OCI-LY7 (cell line): ENCODE measurements around the gene ZNF79. TPM values are rescaled to one million over a fixed set of nuclear protein-coding genes. Genes with fewer than 3 reads are reported as not detected.

Experiments used
- BruUV-seq: library from RNA; stranded (reverse); fragments of 400-500 nt; replicated peaks from 2 replicates; lab custom pipeline; 2021; lab: Mats Ljungman, UMichigan
- CTCF ChIA-PET: fragments of 300-600 bp; sonication (Branson Sonifier 250); formaldehyde crosslinking; loops from one replicate; lab custom pipeline; 2022; ENCODE audit warnings: antibody characterized with exemption; ENCODE audit not compliant: unreplicated experiment; lab: Charles Lee
- POLR2A ChIA-PET: fragments of 300-600 bp; sonication (Branson Sonifier 250); formaldehyde crosslinking; loops from one replicate; lab custom pipeline; 2022; ENCODE audit warnings: antibody characterized with exemption; lab: Charles Lee
- DNase-seq: peaks from one replicate; pipeline ENCODE4 v3.0.0-alpha.2; 2015; ENCODE audit warnings: low spot score
- H2AFZ ChIP-seq: fragments of 200-600 bp; sonication (generic), shearing (Covaris generic); 2 replicates; pipeline ENCODE4 v1.6.1; 2014; ENCODE audit warnings: mild to moderate bottlenecking, antibody characterized with exemption, low read length, moderate library complexity
- H3K27ac ChIP-seq: fragments of 200-600 bp; sonication (generic); 2 replicates; pipeline ENCODE4 v1.5.1; 2014; ENCODE audit warnings: mixed run types, low read depth, mild to moderate bottlenecking, moderate library complexity, low read length, inconsistent platforms; ENCODE audit not compliant: poor library complexity, severe bottlenecking
- H3K36me3 ChIP-seq: fragments of 200-600 bp; sonication (generic); 2 replicates; pipeline ENCODE4 v1.6.1; 2014; ENCODE audit warnings: mild to moderate bottlenecking, antibody characterized with exemption, low read length, moderate library complexity, mixed read lengths; ENCODE audit not compliant: insufficient read depth
- H3K4me1 ChIP-seq: fragments of 200-600 bp; sonication (generic); 2 replicates; pipeline ENCODE4 v1.5.1; 2014; ENCODE audit warnings: mild to moderate bottlenecking, low read length; ENCODE audit not compliant: insufficient read depth, poor library complexity, severe bottlenecking
- H3K4me2 ChIP-seq: fragments of 200-600 bp; sonication (generic); 2 replicates; pipeline ENCODE4 v1.6.1; 2014; ENCODE audit warnings: mild to moderate bottlenecking, low read length
- H3K4me3 ChIP-seq: fragments of 200-600 bp; sonication (generic); 2 replicates; pipeline ENCODE4 v1.5.1; 2014; ENCODE audit warnings: mild to moderate bottlenecking, low read depth, low read length; ENCODE audit not compliant: poor library complexity, severe bottlenecking
- H3K79me2 ChIP-seq: fragments of 200-600 bp; sonication (generic); 2 replicates; pipeline ENCODE4 v1.6.1; 2016; ENCODE audit warnings: low read depth, mild to moderate bottlenecking, low read length, moderate library complexity, mixed read lengths; ENCODE audit not compliant: insufficient read depth
- H3K9me2 ChIP-seq: fragments of 200-600 bp; sonication (generic); 2 replicates; pipeline ENCODE4 v1.6.1; 2016; ENCODE audit warnings: mild to moderate bottlenecking, low read length, mixed read lengths; ENCODE audit not compliant: insufficient read depth
- H3K9me3 ChIP-seq: fragments of 200-600 bp; sonication (generic); 2 replicates; pipeline ENCODE4 v1.6.1; 2014; ENCODE audit warnings: mild to moderate bottlenecking, mixed run types, low read length, mixed read lengths
- H4K20me1 ChIP-seq: fragments of 200-600 bp; sonication (generic); 2 replicates; pipeline ENCODE4 v1.6.1; 2014; ENCODE audit warnings: mild to moderate bottlenecking, antibody characterized with exemption, low read length, moderate library complexity, mixed read lengths; ENCODE audit not compliant: insufficient read depth
- CTCF ChIP-seq: fragments of 200-600 bp; sonication (generic); conservative IDR thresholded peaks from 2 replicates; pipeline ENCODE4 v1.5.1; 2014; ENCODE audit warnings: mild to moderate bottlenecking, antibody characterized with exemption, low read length, moderate library complexity, mixed read lengths
- EZH2phosphoT487 ChIP-seq: fragments of 200-600 bp; sonication (generic); IDR thresholded peaks from 2 replicates; pipeline ENCODE4 v1.6.1; 2018; ENCODE audit warnings: low read depth, borderline replicate concordance, mild to moderate bottlenecking, mixed run types, antibody characterized with exemption, low read length, moderate library complexity, mixed read lengths
- intact Hi-C: fragments of 100-400 bp; cut with micrococcal nuclease; formaldehyde crosslinking; loops from one replicate; pipeline ENCODE4 v1.10.0; 2022; ENCODE audit not compliant: unreplicated experiment
- total RNA-seq, 2 experiments: library from RNA; depleted of rRNA in 1 of 2; stranded (reverse); fragments of >200 nt in 1 of 2; shearing (Covaris generic) in 1 of 2; gene quantifications; 2 replicates each; pipeline ENCODE4 v1.2.3, GENCODE V29; 2014 to 2022

Gene ZNF79
- total RNA-seq, 2 experiments from 2014 or later: 9.4 to 14.9 TPM

- H2AFZ ChIP-seq: no peak overlapping the region
- H3K4me1 ChIP-seq: no peaks in the 10 kb centered on the region
- no peaks in the 10 kb centered on the region for H3K9me2 ChIP-seq
- no peak for DNase-seq
- no peak overlapping the region for H3K27ac ChIP-seq
- H3K36me3 ChIP-seq: peaks cover 23% of the 10 kb centered on the region
- TF ChIP-seq EZH2phosphoT487: no peak
- TF ChIP-seq CTCF: no peak
- intact Hi-C loops: no loop called here
- H3K9me3 ChIP-seq: no peaks in the 10 kb centered on the region
- no peaks in the 10 kb centered on the region for H3K79me2 ChIP-seq
- no peak overlapping the region for H3K4me2 ChIP-seq
- ChIA-PET POLR2A (no interaction called here), CTCF (no interaction called here)
- no peaks in the 10 kb centered on the region for H4K20me1 ChIP-seq
- BruUV-seq: no TSS peak
- H3K4me3 ChIP-seq: no peak overlapping the region
Observed at GRCh38 chr9:127488946-127489345, 64.8 kb downstream of the ZNF79 start.

- Histone ChIP-seq H3K9me2 (no peaks in the 10 kb centered on the region), H3K4me2 (no peak overlapping the region), H3K4me1 (no peaks in the 10 kb centered on the region), H3K9me3 (no peaks in the 10 kb centered on the region), H2AFZ (no peak overlapping the region), H3K4me3 (no peak overlapping the region), H3K27ac (no peak overlapping the region), H4K20me1 (no peaks in the 10 kb centered on the region), H3K79me2 (no peaks in the 10 kb centered on the region), H3K36me3 (peaks cover 23% of the 10 kb centered on the region)
- CTCF ChIA-PET: no interaction called here
- no peak for DNase-seq
- intact Hi-C loops: no loop called here
- no peak for TF ChIP-seq CTCF
- POLR2A ChIA-PET: no interaction called here
- BruUV-seq: no TSS peak
Observed at GRCh38 chr9:127489471-127490115, 65.4 kb downstream of the ZNF79 start.

- ChIA-PET CTCF (no interaction called here), POLR2A (no interaction called here)
- no peak for DNase-seq
- no peak for TF ChIP-seq CTCF
- no peak for TF ChIP-seq EZH2phosphoT487
- no peaks in the 10 kb centered on the region for H3K4me1 ChIP-seq
- no peak overlapping the region for H3K4me3 ChIP-seq
- intact Hi-C loops: no loop called here
- no TSS peak for BruUV-seq
- no peak overlapping the region for H3K4me2 ChIP-seq
- peaks cover 25% of the 10 kb centered on the region for H3K36me3 ChIP-seq
- no peak overlapping the region for H2AFZ ChIP-seq
- H4K20me1 ChIP-seq: no peaks in the 10 kb centered on the region
- H3K9me3 ChIP-seq: no peaks in the 10 kb centered on the region
- H3K9me2 ChIP-seq: no peaks in the 10 kb centered on the region
- H3K79me2 ChIP-seq: no peaks in the 10 kb centered on the region
- no peak overlapping the region for H3K27ac ChIP-seq
Observed at GRCh38 chr9:127490535-127491230, 66.5 kb downstream of the ZNF79 start.
